ENCODE data around the gene IQCE. TPM values are rescaled to one million over a fixed set of nuclear protein-coding genes. Genes with fewer than 3 reads are reported as not detected.

IQCE gene
- polyA plus RNA-seq, 1 donor = 5.9 TPM

DNA sequence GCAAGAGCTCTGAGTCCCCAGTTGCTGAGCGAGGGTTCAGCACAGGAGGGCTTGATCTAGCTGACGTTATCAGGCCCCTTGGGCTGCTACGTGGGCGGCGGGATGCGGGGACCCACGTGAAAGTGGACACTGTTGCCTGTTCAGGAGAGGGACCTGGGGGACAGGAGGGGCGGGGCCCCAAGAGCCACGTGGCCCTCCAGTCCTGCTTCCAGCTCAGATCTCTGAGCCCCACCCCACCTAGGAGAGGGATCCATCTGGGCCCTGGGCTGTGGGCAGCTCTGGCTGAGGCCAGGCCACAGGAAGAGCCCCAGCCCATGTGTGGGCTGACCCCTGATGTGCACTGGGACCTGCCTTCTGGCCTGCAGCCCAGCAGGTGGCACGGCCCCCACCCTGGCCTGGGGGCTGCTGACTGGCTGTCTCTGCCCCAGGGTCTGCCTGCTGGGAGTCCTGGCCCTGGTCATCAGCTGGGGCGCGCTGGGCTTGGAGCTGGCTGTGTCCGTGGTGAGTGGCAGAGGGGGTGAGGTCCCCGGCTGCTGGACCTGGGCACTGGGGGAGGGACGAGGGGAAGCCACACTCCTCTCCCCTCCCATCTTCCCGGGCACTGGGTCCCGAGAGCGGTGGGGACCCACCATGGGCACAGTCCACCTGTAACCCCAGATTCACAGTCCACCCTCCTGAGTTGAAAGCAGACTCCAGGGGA, 90.5 kb downstream of the IQCE start:
- no peak for DNase-seq

DNA sequence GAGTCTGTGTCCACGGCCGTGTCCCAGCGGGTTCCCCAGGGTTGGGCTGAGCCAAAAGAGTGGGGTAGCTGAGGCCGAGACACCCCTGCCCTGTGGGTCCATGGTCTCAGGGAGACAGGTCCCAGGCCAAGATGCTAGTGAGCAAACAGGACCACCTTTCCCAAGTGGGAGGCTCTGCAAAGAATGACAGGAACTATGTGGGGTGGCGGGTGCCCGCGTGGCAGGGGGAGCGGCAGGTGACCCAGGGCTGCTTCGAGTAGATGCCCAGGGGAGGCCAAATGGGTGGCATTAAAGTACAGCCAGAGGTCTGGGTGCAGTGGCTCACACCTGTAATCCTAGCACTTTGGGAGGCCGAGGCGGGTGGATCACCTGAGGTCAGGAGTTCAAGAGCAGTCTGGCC, 91.2 kb downstream of the IQCE start:
- no peak for DNase-seq

DNA sequence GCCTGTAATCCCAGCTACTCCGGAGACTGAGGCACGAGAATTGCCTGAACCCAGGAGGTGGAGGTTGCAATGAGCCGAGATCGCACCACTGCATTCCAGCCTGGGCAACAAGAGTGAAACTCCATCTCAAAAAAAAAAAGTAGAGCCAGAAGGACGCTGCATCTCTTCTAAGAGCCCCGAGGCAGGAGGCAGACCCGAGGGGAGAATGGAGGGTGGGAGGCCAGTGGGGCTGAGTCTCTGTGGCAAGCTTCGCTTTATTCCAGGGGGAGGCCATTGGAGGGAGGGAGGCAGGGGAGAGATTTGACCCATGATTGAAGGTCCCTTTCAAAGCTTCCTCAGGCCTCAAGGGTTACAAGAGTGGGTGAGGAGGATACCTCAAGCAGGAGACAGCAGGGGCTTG, 91.7 kb downstream of the IQCE start:
- DNase-seq = no peak

DNA sequence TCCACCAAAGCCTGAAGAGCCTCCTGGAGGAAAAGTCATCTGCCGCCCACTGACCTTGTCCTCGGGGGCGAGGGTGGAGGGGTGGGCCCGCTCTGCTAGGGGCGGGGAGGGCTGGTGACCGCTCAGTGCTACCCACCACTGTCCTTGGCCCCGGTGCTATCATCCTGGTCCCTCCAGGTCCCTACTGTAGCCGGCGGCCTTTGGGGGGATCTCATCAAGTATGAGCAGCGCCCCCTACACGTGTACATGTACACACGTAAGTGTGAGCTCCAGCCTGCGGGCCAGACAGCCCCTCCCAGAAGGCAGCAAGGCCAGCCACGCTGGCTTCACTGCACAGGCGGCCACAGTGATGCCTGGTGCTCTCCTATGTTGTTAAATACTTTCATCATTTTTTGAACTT, 92.6 kb downstream of the IQCE start:
- DNase-seq = no peak

DNA sequence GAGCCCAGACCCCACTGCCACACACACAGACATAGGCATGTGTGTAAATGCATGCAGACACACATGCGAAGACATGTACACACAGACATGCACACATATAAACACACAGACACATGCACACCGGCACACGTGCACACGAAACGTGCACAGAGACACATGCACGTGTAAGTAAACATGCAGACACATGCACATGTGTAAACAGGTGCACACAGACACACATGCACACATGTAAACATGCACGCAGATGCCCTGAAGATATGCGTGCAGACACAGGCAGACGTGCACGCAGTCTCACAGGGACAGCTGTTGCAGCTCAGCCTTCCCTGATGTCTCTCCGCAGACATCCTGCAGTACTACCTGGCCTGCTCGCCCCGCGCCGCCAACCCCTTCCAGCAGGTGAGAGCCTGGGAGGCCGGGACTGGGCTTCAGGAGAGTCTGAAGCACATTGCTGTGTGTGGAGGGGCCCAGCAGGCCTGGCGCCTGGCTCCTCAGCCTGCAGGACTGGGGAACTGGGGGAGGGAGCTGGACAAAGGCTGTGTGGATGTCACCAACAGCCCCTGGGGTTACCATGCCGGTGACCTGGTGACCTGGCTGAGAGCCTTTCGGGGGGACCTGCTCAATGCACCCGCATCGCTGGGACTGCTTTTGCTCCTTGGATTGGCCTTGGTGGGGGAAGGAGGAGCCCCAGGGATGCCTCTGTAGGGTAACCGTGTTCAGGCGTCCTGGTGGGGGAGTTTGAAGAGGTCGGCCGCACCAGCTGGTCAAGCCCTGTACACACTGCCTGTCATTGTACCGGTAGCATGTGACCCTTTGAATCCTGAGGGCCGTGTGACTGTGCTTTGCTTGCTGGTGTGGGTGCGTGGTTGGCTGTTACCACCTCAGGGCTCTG, 93.3 kb downstream of the IQCE start:
- no peak for DNase-seq

DNA sequence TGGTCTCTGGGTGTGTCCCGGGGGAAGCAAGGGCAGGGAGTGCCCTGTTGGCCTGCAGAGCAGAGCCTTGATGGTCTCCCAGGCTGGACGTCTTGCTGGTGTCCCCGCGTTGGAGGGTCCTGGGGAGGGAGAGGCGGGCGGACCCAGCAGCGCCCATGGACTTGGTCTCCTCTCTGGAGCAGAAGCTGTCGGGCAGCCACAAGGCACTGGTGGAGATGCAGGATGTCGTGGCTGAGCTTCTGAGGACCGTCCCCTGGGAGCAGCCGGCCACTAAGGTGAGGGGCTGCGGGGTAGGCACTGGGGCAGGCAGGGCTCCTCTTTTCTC, 93.9 kb downstream of the IQCE start:
- DNase-seq = no peak

DNA sequence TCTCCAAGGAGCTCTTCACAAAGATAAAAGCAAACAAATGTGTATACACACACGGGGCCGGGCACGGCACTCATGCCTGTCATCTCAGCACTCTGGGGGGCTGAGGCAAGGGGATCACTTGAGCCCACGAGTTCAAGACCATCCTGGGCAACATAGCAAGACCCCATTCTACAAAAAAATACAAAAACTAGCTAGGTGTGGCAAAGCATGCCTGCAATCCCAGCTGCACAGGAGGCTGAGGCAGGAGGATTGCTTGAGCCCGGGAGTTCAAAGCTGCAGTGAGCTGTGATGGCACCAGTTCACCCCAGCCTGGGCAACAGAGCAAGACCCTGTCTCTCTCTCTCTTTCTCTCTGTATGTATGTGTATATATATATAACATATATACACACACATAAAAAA, 95.3 kb downstream of the IQCE start:
- no peak for DNase-seq

DNA sequence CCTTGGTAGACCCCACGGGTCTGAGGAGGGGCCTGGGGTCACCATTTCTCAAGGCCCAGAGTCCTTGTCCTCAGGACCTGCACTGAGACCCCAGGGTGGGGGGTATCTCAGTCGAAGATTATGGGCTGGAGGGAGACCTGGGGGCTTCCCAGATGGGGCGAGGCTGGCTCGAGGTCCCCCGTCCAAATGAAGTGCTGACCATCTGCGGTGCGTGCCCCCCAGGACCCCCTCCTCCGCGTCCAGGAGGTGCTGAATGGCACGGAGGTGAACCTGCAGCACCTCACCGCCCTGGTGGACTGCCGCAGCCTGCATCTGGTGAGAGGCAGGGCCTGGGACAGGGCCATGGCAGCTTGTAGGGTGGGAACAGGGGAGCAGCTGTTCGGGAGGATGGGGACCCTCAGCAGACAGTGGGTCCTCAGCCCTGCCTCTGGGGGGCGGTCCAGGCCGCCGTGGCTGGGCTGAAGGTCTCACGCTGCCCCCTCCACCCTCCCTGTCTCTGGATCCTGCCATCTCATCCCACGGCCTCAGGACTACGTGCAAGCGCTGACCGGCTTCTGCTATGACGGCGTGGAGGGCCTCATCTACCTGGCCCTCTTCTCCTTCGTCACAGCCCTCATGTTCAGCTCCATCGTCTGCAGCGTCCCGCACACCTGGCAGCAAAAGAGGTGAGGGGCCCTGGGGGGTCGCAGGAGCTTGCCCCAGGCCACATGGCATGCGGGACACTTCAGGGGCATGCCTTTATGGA, 97.3 kb downstream of the IQCE start:
- DNase-seq = no peak

DNA sequence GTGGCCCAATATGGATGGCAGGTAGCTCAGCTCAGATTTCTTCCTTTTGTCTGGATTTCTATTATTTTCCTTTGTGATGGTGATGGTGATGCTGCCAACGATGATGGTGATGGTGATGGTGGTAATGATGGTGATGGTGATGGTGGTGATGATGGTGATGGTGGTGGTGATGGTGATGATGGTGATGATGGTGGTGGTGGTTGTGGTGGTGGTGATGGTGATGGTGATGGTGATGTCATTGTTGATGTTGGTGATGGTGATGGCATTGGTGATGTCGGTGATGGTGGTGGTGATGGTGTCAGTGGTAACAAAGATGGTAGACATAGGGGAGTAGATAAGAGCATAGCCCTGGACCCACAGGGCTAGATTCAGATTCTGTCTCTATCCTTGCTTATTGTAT, 98.4 kb downstream of the IQCE start:
- no peak for DNase-seq

DNA sequence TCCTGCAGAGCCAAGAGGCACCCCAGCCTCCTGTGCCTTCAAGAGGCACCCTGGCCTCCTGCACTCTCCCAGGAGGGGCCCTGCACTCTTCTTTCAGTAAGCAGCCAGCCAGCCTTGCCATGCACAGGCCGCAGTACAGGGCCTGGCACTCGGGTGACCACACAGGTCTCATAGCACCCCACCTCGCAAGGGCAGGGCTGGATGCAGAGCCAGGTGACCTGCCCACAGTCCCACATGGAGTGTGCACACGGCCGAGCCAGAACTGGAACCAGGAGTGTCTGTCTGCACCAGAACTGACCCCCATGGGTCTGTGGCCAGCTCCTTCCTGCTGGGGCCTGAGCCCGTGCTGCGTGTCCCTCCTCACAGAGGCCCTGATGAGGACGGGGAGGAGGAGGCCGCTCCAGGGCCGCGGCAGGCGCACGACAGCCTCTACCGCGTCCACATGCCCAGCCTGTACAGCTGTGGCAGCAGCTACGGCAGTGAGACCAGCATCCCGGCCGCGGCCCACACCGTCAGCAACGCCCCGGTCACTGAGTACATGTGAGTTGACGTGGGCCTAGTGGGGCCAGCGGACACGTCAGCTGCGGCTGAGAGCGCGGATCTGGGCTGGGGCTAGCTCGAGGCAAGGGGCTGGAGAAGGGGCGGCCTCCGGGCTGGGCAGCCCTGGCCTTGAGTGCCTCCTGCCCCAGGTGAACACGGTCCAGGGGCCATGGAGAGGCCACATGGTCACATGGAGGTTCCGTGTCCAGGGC, 99.3 kb downstream of the IQCE start:
- no peak for DNase-seq

DNA sequence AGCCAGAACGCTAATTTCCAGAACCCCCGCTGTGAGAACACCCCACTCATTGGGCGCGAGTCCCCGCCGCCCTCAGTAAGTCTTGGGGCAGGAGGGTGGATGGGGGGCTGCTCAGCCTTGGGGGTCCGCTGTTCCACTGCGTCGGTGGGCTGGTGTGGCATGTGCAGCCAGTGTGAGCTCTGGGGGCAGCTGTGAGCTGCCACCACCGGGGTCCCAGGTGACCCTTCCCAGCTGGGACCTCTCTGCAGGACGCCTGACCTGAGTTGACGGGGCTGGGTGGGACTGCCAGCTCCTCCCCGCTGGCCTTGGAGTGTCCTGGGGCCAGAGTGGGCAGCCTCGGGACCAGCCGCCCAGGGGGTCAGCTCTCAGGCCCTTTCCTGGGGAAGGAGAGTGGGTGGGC, 100.2 kb downstream of the IQCE start:
- no peak for DNase-seq

DNA sequence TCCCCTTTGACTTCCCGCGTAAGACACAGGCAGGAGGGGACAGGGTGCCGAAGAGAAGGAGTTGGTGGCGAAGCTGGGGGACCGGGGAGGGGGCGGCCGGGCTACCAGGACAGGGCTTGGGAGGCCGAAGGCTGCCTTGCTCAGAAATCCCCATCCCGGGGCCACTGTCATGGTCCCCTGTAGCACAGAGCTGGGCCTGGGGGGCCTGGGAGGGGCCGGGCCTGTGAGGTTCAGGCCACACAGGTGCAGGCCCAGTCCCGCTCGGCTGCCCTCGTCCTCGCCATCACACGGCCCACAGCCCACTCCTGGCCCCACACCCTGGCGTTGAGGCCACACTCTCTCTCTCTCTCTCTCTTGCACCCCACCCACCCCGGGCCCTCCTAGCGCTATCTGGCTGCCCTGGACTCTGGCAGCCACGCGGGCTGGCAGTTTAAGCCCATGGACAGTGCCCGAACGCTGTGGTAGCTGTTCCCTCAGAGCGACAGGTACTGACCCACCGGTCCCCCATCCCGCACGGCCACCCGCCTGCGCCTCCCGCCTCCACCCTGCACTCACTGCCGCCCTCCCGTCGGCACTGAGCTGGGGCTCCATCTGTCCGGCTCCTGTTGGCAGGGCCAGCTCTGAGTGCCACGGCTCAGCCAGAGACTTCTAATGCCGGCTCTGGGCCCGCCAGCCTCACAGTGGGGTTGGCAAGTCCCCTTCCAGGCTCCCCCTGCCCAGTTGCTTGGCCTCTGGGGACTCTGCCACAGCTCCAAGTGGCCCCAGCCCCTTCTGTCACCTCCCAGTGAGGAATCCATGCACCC, 101.0 kb downstream of the IQCE start:
- no peak for DNase-seq

DNA sequence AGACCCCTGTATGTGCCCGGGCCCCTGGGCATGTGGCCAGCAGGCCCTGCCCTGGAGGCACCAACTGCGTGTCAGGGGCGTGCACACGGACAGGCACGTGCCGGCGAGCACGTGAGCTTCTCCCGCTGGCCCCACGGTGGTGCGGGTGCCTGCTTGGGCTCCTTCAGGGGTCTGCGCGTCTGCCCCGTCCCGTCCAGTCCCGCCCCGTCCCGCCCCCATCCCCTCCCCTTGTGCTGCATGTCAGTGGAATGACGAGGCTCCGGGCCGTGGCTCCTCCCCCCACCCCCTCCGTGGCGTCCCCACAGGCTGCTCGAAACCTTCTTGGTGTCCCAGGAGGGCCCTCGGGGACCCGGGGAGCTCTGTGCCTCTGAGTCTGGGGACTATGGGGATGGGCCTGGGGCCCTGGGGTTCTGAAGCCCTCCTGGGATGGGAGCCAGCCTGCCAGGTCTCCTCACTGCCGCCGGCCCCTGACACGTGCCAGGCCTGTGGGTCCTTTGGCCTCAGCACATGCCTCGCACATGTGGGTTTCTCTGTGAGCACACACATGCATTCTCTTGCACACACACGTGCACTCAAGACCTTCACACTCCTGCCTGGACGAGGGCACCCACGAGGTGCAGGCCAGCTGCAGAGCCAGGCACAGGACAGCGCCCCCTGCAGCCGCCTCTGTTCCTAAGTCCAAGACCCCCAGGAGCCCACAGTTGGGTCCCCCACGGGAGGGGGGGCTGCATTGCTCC, 101.7 kb downstream of the IQCE start:
- DNase-seq = no peak

DNA sequence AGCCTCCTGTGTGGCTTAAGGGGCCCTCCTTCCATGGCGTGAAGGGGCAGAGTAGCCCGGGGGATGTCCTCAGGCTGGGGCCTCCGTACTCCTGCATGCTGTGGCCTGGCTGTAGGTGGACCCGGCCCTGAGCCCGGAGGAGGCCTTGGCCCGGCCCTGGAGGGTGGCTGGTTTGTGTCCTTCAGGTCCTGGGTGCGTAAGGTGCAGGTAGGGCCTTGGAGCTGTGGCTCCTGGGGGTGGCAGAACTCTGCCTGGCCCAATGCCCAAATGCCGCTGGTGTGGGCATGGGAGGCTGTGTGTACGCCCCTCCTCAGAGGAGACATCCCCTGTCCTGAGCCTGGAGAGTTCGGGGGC, 102.3 kb downstream of the IQCE start:
- DNase-seq = no peak

DNA sequence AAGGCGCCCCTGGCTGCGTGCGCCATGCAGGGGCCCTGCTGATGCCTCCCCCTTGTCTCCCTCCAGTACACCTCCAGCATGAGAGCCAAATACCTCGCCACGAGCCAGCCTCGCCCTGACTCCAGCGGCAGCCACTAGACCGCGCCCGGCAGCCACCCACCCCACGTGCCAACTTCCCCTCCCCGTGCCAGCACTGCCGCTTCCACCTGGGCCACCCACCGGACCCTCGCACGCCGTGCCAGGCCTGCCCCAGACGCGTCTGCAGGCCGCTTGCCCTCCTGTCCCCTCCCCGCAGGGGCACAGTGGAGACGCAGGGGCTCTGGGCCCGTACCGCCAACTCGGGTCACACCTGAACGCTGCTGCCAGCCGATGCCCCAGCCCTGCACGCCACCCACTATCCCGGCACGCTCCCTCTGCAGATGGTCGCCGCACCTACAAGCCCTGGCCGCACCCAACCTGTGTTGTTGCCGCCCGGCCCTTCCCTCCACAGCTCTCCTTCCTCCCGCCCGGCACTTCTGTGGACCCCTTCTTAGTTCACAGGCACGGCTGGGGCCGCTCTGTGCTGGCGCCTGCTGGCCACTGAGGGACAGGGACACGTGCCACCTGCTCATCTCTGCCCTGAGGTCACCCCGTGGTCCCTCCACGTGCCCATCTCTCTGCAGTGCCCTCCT, 103.0 kb downstream of the IQCE start:
- DNase-seq = no peak

DNA sequence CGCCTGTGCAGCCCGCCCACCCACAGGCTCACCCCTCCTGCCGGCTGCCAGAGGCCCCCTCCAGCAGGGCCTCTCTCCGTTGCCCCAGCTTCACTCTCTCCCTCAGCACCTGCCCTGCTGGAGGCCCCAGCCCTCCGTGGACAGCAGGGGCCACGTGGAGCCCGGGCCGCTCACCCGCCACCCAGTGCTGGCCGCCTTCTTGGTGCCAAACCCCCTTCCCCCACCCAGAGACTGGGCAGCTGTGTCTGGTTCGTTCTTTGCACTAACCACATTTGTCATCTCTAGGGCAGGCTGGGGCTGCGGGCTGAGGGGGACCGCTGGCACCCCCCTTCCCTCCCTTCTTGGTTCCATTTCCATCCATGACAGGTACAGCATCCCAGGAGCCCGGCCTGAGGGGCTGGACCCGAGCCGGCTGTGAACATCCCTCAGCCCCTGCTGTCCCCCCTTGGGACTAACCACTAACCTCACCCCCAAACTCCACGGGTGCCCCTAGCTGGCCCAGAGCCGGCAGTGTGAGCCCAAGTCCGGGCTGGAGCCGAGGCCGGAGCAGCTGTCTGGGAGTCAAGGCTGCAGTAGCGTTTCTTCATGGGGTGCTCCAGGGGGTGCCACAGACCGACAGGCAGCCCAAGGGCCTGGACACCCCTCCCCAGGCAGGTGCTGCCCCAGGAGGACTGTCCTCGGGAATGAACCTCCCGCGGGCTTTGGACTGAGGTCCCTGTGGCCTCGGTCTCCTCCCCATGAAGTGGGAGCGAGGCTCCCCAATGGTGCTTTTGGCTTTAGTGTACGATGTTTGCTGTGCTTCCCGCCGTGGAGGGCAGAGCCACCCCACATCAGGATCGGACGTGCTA, 103.7 kb downstream of the IQCE start:
- DNase-seq = no peak

DNA sequence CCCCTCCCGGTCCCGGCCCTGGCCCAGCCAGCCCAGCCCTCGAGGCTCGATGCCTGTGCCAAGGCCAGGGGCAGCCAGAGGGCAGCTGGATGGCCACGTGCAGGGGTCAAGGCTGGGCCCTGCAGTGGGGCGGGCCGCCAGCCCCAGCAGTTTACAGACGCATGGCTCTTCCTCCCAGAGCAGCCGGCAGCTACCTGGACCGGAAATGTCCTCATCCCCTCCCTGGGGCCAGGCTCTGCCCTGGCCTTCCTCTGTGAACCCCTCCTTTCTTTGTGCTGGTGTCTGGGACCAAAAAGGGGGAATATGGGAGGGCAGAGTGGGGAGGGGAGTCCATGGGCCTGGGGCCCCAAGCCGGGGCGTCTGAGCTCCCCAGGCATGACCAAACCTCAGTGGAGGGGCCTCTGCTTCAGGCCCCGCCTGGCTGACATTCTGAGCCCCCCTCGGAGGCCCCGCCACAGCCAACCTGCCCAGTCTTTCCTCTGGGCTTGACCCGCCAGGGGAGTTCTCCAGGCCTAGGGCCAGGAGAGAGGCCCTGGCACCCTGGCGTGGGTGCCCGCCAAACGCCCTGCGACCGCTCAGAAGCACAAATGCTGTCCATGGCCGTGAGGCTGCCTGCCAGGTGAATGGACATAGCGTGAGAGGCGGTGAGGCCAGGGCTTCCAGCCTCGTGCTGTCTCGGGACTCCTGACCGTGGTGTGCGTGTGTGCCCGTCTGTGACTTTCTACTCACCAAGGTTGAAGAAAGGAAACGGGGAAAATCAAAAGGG, 104.5 kb downstream of the IQCE start:
- DNase-seq = peak; percentile 58

DNA sequence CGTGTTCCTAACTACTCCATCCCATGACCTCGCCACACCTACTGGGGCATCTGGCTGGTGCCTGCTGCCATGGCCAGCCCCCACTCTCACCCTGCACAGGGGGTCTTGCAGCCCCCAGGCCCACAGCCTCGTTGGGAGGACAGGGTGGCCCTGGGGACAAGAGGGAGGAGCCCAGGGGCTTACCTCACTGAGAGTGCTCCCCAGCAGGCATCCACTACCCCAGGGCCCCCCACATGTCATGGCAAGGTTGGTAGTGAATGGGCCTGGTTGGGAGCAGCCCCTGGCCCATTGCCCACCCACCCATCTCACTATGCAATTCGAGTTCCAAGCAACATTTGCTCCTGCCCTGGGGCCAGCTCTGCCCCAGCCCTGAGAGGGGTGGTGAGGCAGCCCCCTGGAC, 105.2 kb downstream of the IQCE start:
- no peak for DNase-seq

Data from hindlimb muscle (tissue), 1 donor.